Endothelial cell of umbilical vein (primary cell): ENCODE results near the gene PTGIR. TPM values are rescaled to one million over a fixed set of nuclear protein-coding genes. Genes with fewer than 3 reads are reported as not detected.
A peak's percentile ranks its signal among the peaks of the same experiment; 100 is the strongest.

Experiments used
- BruUV-seq: library from RNA; stranded (reverse); fragments of 400-500 nt; replicated peaks from 2 replicates; lab custom pipeline; 2021; lab: Mats Ljungman, UMichigan
- CTCF ChIA-PET: fragments of 300-600, 350-600 bp; sonication (Branson Sonifier 250); formaldehyde crosslinking; loops from one replicate; lab custom pipeline; 2021; ENCODE audit warnings: antibody characterized with exemption, inconsistent platforms; lab: Charles Lee
- POLR2A ChIA-PET: fragments of 300-600, 350-600 bp; sonication (Branson Sonifier 250); formaldehyde crosslinking; loops from one replicate; lab custom pipeline; 2021; ENCODE audit warnings: antibody characterized with exemption, inconsistent platforms; lab: Charles Lee
- DNase-seq: peaks from one replicate; pipeline ENCODE4 v3.0.0-alpha.2; 2011; ENCODE audit warnings: low read depth, low spot score
- FAIRE-seq: peaks from 2 replicates; lab custom pipeline; 2011; peaks lifted over from hg19 to GRCh38; lab: Jason Lieb, UNC
- H2AFZ ChIP-seq: 2 replicates; pipeline ENCODE4 v1.6.0; 2012; ENCODE audit warnings: low read depth, low read length, control low read depth, inconsistent platforms
- H3K27ac ChIP-seq: 2 replicates; pipeline ENCODE4 v1.5.1; 2011; ENCODE audit warnings: low read depth, mild to moderate bottlenecking, control low read depth, low read length, moderate library complexity; ENCODE audit not compliant: insufficient read depth
- H3K27me3 ChIP-seq, 2 experiments: 2 replicates each; pipeline versions ENCODE4 v1.6.0 to v1.6.1; 2011; ENCODE audit warnings: low read length in 2 of 2, mixed read lengths in 1 of 2; ENCODE audit not compliant: control insufficient read depth in 2 of 2, insufficient read depth in 2 of 2
- H3K36me3 ChIP-seq, 2 experiments: 2 replicates in 1 of 2; 3 replicates in 1 of 2; pipeline ENCODE4 v1.5.1; 2011; ENCODE audit warnings: low read length in 2 of 2, mild to moderate bottlenecking in 1 of 2, moderate library complexity in 1 of 2; ENCODE audit not compliant: control insufficient read depth in 2 of 2, insufficient read depth in 2 of 2; ENCODE audit errors: extremely low read depth in 1 of 2
- H3K4me1 ChIP-seq: 3 replicates; pipeline ENCODE4 v1.5.1; 2011; ENCODE audit warnings: mild to moderate bottlenecking, low read length; ENCODE audit not compliant: control insufficient read depth, insufficient read depth; ENCODE audit errors: extremely low read depth
- H3K4me2 ChIP-seq: 2 replicates; pipeline ENCODE4 v1.6.1; 2011; ENCODE audit warnings: low read length, control low read depth, mixed read lengths; ENCODE audit not compliant: insufficient read depth
- H3K4me3 ChIP-seq, 3 experiments: fragments of 200-600 bp in 1 of 3; sonication (generic), shearing (Covaris generic) in 1 of 3; replicated peaks in 1 of 3; 2 replicates each; pipeline ENCODE4 v1.5.1; 2011 to 2016; ENCODE audit warnings: control low read depth in 3 of 3, low read length in 3 of 3, mild to moderate bottlenecking in 2 of 3, inconsistent platforms in 1 of 3, low read depth in 1 of 3, moderate library complexity in 1 of 3; ENCODE audit not compliant: insufficient read depth in 1 of 3
- H3K79me2 ChIP-seq: 2 replicates; pipeline ENCODE4 v1.6.0; 2012; ENCODE audit warnings: low read length, inconsistent platforms; ENCODE audit not compliant: control insufficient read depth, insufficient read depth
- H3K9ac ChIP-seq: replicated peaks from 2 replicates; pipeline ENCODE3; 2011; ENCODE audit warnings: low read length, control low read depth; ENCODE audit not compliant: insufficient read depth; ENCODE audit errors: extremely low read depth
- H3K9me1 ChIP-seq: replicated peaks from 3 replicates; pipeline ENCODE4 v1.6.0; 2011; ENCODE audit warnings: mild to moderate bottlenecking, low read length; ENCODE audit not compliant: control insufficient read depth, insufficient read depth; ENCODE audit errors: extremely low read depth
- H3K9me3 ChIP-seq: replicated peaks from 2 replicates; pipeline ENCODE4 v1.5.1; 2012; ENCODE audit warnings: low read length, inconsistent platforms; ENCODE audit not compliant: control insufficient read depth, insufficient read depth
- H4K20me1 ChIP-seq: replicated peaks from 2 replicates; pipeline ENCODE3; 2011; ENCODE audit warnings: mild to moderate bottlenecking, low read length; ENCODE audit not compliant: control insufficient read depth, insufficient read depth; ENCODE audit errors: extremely low read depth
- EZH2 ChIP-seq: IDR thresholded peaks from 2 replicates; pipeline ENCODE4 v1.6.1; 2012; ENCODE audit warnings: borderline replicate concordance, low read depth, mild to moderate bottlenecking, moderate library complexity, low read length, inconsistent platforms; ENCODE audit not compliant: severe bottlenecking
- FOS ChIP-seq: IDR thresholded peaks from 2 replicates; pipeline ENCODE4 v1.6.1; 2011; ENCODE audit warnings: mild to moderate bottlenecking, low read length, moderate library complexity, borderline replicate concordance; ENCODE audit not compliant: insufficient read depth
- GATA2 ChIP-seq: IDR thresholded peaks from 2 replicates; pipeline ENCODE4 v1.7.0; 2011; ENCODE audit warnings: low read depth, mild to moderate bottlenecking, moderate library complexity, mixed read lengths, low read length; ENCODE audit not compliant: insufficient read length, insufficient read depth
- JUN ChIP-seq: IDR thresholded peaks from 2 replicates; pipeline ENCODE4 v1.6.1; 2011; ENCODE audit warnings: borderline replicate concordance, low read depth; ENCODE audit not compliant: insufficient read length, insufficient read depth
- MYC ChIP-seq: IDR thresholded peaks from one replicate; pipeline ENCODE4 v1.6.1; 2011; ENCODE audit warnings: mild to moderate bottlenecking, low read depth, low read length
- POLR2A ChIP-seq: IDR thresholded peaks from 2 replicates; pipeline ENCODE4 v1.6.1; 2012; ENCODE audit warnings: low read depth, mild to moderate bottlenecking, control low read depth, low read length
- POLR2AphosphoS5 ChIP-seq: IDR thresholded peaks from 2 replicates; pipeline ENCODE4 v1.6.1; 2012; ENCODE audit warnings: low read depth, mild to moderate bottlenecking, control low read depth, low read length, moderate library complexity; ENCODE audit not compliant: insufficient read depth
- dilution Hi-C: fragments of 300-500 bp; cut with MboI; formaldehyde crosslinking; loops from one replicate; pipeline ENCODE4 v1.15.0; 2019; ENCODE audit warnings: low sequenced_read_pairs; ENCODE audit not compliant: extremely low pct_ligation_motif_present
- intact Hi-C: fragments of 100-400 bp; cut with micrococcal nuclease; formaldehyde crosslinking; loops from one replicate; pipeline ENCODE4 v1.10.0; 2022
- polyA plus RNA-seq, 4 experiments: library from polyadenylated mRNA; depleted of rRNA in 3 of 4; stranded (reverse) in 3 of 4; unstranded in 1 of 4; fragments of >200 nt; gene quantifications; 2 replicates each; pipeline versions ENCODE4 v1.2.1 to v1.2.3, GENCODE V29; 2011 to 2012; ENCODE audit warnings: missing spikeins in 1 of 4
- total RNA-seq: library from RNA; stranded (reverse); gene quantifications from 2 replicates; pipeline ENCODE4 v1.2.3, GENCODE V29; 2021
- TF ChIP-seq, protein P1 (sequence below), 2 donors: IDR thresholded peaks; 1 replicate in 1 of 2; 2 replicates in 1 of 2; pipeline ENCODE4 v1.5.1; 2011; ENCODE audit warnings: low read length in 2 of 2, mild to moderate bottlenecking in 2 of 2, moderate library complexity in 2 of 2, control low read depth in 1 of 2, inconsistent platforms in 1 of 2, low read depth in 1 of 2; ENCODE audit not compliant: insufficient read depth in 1 of 2; ENCODE audit errors: extremely low read depth in 1 of 2
- TF ChIP-seq, protein P2 (sequence below): IDR thresholded peaks from 2 replicates; pipeline ENCODE4 v1.6.1; 2011; ENCODE audit not compliant: insufficient read depth, insufficient read length

PTGIR gene
- total and polyA plus RNA-seq, 2 donors (not counting 3 experiments of a cell fraction or from before 2014, with no cell fraction given): 0.55 to 2.7 TPM

DNA sequence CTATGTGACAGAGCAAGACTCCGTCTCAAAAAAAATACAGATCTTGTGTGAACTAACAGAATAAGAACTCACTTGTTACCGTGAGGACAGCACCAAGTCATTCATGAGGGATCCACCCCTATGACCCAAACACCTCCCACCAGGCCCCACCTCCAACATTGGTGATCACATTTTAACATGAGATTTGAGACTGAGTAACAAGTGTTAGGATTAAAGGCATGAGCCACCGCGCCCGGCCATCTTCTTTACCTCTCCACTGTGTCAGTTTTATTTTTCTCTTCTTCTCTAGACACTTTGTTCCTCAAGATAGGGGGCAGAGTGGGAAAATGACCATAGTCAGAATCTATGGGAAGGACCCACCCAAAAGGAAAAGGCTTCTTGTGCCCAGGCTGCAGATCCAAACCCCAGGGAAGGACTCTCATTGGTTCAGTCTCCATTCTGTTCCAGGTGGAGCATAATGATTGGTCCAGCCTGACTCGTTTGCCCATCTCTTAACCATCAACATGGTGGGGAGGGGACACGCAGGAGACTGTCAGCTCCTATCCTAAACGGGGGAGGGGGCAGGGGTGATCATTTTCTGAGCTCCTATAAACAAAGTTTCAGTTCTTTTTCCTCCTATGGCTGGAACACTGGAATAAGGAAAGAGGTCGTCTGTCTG, 25.0 kb downstream of the PTGIR start:
- Histone ChIP-seq H3K9ac (peak overlapping the region; percentile 96), H3K27ac (peak overlapping the region; percentile 93), H3K27me3 (peaks cover 0 to 3% of the 10 kb centered on the region in 2 experiments), H3K9me1 (no peaks in the 10 kb centered on the region), H3K36me3 (no peaks in the 10 kb centered on the region), H3K4me2 (peak overlapping the region; percentile 44), H4K20me1 (no peaks in the 10 kb centered on the region), H3K9me3 (no peaks in the 10 kb centered on the region), H2AFZ (peak overlapping the region; percentile 68), H3K4me1 (peaks cover 13% of the 10 kb centered on the region), H3K79me2 (peaks cover 37% of the 10 kb centered on the region), H3K4me3 (peak overlapping the region in 2 of 3 experiments; percentile 51 to 98)
- TF ChIP-seq, protein P1, sequence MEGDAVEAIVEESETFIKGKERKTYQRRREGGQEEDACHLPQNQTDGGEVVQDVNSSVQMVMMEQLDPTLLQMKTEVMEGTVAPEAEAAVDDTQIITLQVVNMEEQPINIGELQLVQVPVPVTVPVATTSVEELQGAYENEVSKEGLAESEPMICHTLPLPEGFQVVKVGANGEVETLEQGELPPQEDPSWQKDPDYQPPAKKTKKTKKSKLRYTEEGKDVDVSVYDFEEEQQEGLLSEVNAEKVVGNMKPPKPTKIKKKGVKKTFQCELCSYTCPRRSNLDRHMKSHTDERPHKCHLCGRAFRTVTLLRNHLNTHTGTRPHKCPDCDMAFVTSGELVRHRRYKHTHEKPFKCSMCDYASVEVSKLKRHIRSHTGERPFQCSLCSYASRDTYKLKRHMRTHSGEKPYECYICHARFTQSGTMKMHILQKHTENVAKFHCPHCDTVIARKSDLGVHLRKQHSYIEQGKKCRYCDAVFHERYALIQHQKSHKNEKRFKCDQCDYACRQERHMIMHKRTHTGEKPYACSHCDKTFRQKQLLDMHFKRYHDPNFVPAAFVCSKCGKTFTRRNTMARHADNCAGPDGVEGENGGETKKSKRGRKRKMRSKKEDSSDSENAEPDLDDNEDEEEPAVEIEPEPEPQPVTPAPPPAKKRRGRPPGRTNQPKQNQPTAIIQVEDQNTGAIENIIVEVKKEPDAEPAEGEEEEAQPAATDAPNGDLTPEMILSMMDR (IDR thresholded peaks at IDR 0.05; ENCODE audit: extremely low read depth in 1 of 2, insufficient read depth in 1 of 2, low read depth in 1 of 2, low read length in 2 of 2): no peak
- TF ChIP-seq POLR2A (no peak), EZH2 (no peak), FOS (no peak), JUN (no peak), GATA2 (no peak), POLR2AphosphoS5 (no peak), MYC (no peak)
- TF ChIP-seq, protein P2, sequence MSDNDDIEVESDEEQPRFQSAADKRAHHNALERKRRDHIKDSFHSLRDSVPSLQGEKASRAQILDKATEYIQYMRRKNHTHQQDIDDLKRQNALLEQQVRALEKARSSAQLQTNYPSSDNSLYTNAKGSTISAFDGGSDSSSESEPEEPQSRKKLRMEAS: no peak
- dilution Hi-C loops (no loop called here), intact Hi-C loops (no loop called here)
- no TSS peak for BruUV-seq
- CTCF ChIA-PET: interaction anchor here (1.0 to 2.6 kb wide), 6 partner anchors 14 to 70 kb away, joined by 3 to 17 read pairs (median 6); partner anchors contain the start of gene DACT3
- POLR2A ChIA-PET: interaction anchor here (0.6 kb wide), 1 partner anchor 117 kb away, joined by 6 read pairs; the partner anchor contains the start of gene PRKD2
- FAIRE-seq (no peak), DNase-seq (no peak)
